ENCODE data around the gene DLGAP1. TPM values are rescaled to one million over a fixed set of nuclear protein-coding genes. Genes with fewer than 3 reads are reported as not detected.

The DLGAP1 gene
- total and polyA plus RNA-seq, 4 donors: 0.54 to 11.8 (median 3.1) TPM

DNA sequence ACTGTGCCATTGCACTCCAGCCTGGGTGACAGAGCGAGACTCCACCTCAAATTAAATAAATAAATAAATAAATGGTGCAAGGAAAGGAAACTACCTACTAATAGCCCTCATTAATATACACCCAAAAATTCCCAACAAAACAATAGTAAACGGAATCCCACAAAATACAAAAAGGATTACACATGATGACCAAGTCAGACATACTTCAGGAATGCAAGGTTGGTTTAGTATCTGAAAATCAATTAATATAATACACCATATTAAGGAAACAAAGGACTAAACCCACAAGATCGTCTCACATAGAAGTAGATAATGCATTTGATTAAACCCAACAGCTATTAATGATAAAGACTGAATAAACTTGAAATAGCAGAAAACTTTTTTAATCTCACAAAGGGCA, 697.7 kb downstream of the DLGAP1 start:
- Histone ChIP-seq H3K9me3 (ENCODE audit: control insufficient read depth in 4 of 4, insufficient read depth in 3 of 4, low read length in 3 of 4) (peaks cover 0 to 5% (median 0%) of the 10 kb centered on the region in 4 donors), H3K4me1 (ENCODE audit: control insufficient read depth in 5 of 5, insufficient read depth in 5 of 5, low read length in 5 of 5) (peaks cover 0 to 1% (median 0%) of the 10 kb centered on the region in 5 donors), H3K9ac (ENCODE audit: insufficient read depth in 1 of 2, low read length in 2 of 2) (no peak overlapping the region), H3K36me3 (ENCODE audit: control insufficient read depth in 4 of 4, insufficient read depth in 4 of 4, low read length in 4 of 4) (no peaks in the 10 kb centered on the region), H3K27me3 (ENCODE audit: control insufficient read depth in 3 of 3, insufficient read depth in 3 of 3, low read length in 2 of 3) (no peaks in the 10 kb centered on the region), H3K4me3 (no peak overlapping the region), H3K27ac (ENCODE audit: low read depth in 1 of 2, low read length in 1 of 2) (no peak overlapping the region)
- TF ChIP-seq, protein P1, sequence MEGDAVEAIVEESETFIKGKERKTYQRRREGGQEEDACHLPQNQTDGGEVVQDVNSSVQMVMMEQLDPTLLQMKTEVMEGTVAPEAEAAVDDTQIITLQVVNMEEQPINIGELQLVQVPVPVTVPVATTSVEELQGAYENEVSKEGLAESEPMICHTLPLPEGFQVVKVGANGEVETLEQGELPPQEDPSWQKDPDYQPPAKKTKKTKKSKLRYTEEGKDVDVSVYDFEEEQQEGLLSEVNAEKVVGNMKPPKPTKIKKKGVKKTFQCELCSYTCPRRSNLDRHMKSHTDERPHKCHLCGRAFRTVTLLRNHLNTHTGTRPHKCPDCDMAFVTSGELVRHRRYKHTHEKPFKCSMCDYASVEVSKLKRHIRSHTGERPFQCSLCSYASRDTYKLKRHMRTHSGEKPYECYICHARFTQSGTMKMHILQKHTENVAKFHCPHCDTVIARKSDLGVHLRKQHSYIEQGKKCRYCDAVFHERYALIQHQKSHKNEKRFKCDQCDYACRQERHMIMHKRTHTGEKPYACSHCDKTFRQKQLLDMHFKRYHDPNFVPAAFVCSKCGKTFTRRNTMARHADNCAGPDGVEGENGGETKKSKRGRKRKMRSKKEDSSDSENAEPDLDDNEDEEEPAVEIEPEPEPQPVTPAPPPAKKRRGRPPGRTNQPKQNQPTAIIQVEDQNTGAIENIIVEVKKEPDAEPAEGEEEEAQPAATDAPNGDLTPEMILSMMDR (IDR thresholded peaks at IDR 0.05; ENCODE audit: control extremely low read depth, extremely low read depth): no peak
- ATAC-seq (ENCODE audit: insufficient read depth, low FRiP score) (no peak), DNase-seq (no peak)
- WGBS, 2 donors: 91 to 96% methylated on average over 3 of the region's 3 CpGs

DNA sequence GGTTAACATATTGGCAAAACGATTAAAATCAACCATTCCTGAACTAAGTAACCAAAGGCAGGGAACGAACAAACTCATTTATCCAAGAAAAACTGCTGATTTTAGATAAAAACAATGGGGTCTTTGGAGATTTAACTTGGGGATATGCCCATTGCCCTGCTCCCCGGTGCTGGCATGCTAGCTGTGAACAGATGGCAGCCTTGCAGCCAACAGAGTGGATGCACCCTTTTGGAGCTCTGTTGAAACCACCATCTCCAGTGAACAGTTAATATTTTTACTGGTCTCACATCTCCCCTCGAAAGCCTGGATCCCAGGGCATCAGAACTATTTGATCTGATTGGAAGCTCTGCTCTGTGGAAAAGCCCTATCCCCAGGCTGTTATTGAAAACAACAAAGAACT, 702.0 kb downstream of the DLGAP1 start:
- no peak for ATAC-seq (ENCODE audit: insufficient read depth, low FRiP score)
- Histone ChIP-seq H3K27me3 (ENCODE audit: control insufficient read depth in 3 of 3, insufficient read depth in 3 of 3, low read length in 2 of 3) (no peaks in the 10 kb centered on the region), H3K27ac (ENCODE audit: low read depth in 1 of 2, low read length in 1 of 2) (no peak overlapping the region), H3K4me1 (ENCODE audit: control insufficient read depth in 5 of 5, insufficient read depth in 5 of 5, low read length in 5 of 5) (no peaks in the 10 kb centered on the region), H3K36me3 (ENCODE audit: control insufficient read depth in 4 of 4, insufficient read depth in 4 of 4, low read length in 4 of 4) (no peaks in the 10 kb centered on the region), H3K9ac (ENCODE audit: insufficient read depth in 1 of 2, low read length in 2 of 2) (no peak overlapping the region), H3K9me3 (ENCODE audit: control insufficient read depth in 4 of 4, insufficient read depth in 3 of 4, low read length in 3 of 4) (peaks cover 0 to 5% (median 0%) of the 10 kb centered on the region in 4 donors), H3K4me3 (no peak overlapping the region)
- WGBS, 2 donors: 86 to 93% methylated on average over 4 of the region's 4 CpGs
- no peak for DNase-seq
- TF ChIP-seq, protein P1 (IDR thresholded peaks at IDR 0.05; ENCODE audit: control extremely low read depth, extremely low read depth): no peak

DNA sequence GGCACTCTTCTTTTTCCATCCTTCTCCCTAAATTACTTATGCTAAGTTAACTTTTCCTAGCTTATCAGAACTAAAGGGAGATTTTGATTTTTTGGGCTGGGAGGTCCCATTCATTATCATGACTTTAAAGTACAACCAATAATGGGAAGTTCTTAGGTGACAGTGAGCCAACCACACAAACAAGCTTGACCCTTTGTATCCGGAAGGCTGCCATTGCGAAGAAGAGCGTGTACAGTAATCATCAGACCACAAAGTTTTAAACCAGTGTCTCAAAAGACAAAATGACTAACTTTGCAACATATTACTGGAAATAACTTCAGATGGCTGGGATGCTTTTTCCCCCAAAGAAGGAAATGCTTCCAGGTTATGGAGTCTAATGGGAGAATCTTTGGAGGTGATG, 707.0 kb downstream of the DLGAP1 start:
- Histone ChIP-seq H3K27ac (ENCODE audit: low read depth in 1 of 2, low read length in 1 of 2) (no peak overlapping the region), H3K4me1 (ENCODE audit: control insufficient read depth in 5 of 5, insufficient read depth in 5 of 5, low read length in 5 of 5) (no peaks in the 10 kb centered on the region), H3K9ac (ENCODE audit: insufficient read depth in 1 of 2, low read length in 2 of 2) (no peak overlapping the region), H3K36me3 (ENCODE audit: control insufficient read depth in 4 of 4, insufficient read depth in 4 of 4, low read length in 4 of 4) (no peaks in the 10 kb centered on the region), H3K4me3 (no peak overlapping the region), H3K9me3 (ENCODE audit: control insufficient read depth in 4 of 4, insufficient read depth in 3 of 4, low read length in 3 of 4) (no peaks in the 10 kb centered on the region), H3K27me3 (ENCODE audit: control insufficient read depth in 3 of 3, insufficient read depth in 3 of 3, low read length in 2 of 3) (no peaks in the 10 kb centered on the region)
- ATAC-seq (ENCODE audit: insufficient read depth, low FRiP score): no peak
- 62 to 66% methylated on average over 3 of the region's 3 CpGs for WGBS, 2 donors
- TF ChIP-seq, protein P1 (IDR thresholded peaks at IDR 0.05; ENCODE audit: control extremely low read depth, extremely low read depth): no peak
- DNase-seq: no peak

Measured in lung (tissue), 12 donors.